ENCODE data around the gene STOML1.

DNA sequence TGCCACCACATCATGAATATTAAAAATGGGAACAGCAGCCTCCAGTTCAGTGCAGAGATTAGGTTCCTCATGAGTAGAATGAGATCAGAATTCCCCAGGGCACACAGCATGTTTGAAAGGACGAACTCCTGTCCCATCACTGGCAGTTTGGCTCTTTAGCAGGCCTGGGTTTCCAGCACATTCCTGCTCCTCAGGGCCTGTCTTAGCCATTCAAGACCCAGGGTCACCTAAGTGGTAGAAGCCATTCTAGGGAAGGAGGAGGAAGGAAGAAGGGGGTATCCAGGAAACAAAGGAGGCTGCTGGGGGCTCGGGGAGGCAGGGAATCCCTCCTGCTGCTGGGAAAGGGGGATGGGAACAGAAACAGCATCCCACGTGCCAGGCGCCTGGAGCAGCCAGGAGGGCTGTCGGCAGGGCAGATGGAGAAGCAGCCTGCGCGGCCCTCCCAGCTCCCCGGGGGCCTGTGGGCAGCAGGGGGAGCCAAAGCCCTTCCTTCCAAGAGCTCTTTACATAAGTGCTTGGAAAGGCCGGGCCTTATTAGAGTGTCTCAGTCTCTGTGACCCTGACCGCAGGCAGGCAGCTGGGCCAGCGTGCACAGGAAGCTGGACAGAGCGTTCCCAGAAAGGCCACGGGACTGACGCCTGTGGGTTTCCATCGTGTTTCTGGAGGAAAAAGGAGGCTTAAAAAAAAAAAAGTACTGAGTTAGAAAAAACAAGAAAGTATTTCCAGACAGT is 41.1 kb downstream of the STOML1 start:
- TF ChIP-seq, protein P1, sequence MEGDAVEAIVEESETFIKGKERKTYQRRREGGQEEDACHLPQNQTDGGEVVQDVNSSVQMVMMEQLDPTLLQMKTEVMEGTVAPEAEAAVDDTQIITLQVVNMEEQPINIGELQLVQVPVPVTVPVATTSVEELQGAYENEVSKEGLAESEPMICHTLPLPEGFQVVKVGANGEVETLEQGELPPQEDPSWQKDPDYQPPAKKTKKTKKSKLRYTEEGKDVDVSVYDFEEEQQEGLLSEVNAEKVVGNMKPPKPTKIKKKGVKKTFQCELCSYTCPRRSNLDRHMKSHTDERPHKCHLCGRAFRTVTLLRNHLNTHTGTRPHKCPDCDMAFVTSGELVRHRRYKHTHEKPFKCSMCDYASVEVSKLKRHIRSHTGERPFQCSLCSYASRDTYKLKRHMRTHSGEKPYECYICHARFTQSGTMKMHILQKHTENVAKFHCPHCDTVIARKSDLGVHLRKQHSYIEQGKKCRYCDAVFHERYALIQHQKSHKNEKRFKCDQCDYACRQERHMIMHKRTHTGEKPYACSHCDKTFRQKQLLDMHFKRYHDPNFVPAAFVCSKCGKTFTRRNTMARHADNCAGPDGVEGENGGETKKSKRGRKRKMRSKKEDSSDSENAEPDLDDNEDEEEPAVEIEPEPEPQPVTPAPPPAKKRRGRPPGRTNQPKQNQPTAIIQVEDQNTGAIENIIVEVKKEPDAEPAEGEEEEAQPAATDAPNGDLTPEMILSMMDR (IDR thresholded peaks at IDR 0.05) = peak; percentile 60 to 94 (median 83)
- peak in 1 of 2 donors; percentile 38 for TF ChIP-seq POLR2A (IDR thresholded peaks at IDR 0.05)
